ENCODE measurements around the gene IL21R. TPM values are rescaled to one million over a fixed set of nuclear protein-coding genes. Genes with fewer than 3 reads are reported as not detected.
A peak's percentile ranks its signal among the peaks of the same experiment; 100 is the strongest.
"Not testable (repeated sequence)": the region's sequence is repeated elsewhere in the genome, so short reads cannot be mapped to it uniquely, and the experiment has no call there.

IL21R gene
- total RNA-seq, 1 experiment from 2014 or later, result 0.15 TPM

DNA sequence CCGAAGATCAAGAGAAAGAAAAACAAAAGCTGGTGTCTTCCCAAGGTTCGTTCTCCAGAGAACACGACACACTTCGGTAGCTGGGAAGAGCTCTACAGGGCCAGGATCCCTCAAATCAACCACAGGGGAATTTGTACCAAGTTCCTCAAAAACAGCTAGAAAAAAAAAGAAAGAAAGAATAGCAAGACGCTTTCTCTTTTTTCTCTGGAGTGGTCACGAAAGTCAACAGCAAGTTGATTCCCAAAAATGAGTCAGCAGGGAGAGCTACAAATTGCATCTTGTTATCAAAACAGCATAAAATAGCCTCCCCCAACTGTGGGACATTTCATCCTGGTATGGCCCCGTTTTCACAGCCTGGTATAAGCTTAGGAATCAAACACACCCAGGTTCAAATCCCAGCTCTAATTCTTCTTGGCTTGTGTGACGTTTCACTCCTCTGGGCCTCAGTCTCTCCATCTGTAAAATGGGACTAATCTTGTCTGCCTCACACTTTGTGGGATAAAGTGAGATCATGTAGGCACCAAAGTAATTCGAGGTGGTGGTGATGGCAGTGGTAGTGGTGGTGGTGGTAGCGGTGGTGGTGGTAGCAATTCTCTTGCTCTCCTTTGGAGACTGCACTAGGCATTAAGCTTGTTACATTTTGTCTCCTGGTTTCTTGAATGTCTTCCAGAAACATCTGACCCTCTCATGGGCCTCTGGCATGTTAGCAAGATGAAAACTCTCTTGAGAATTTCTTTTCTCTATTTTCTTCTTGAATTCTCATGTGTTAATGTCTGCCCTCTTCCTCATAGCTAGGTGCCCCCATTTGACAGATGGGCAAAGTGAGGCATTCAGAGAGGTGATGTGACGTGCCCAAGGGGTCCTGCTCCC lies 988 bp upstream of the IL21R start:
- peak; percentile 66 for DNase-seq (ENCODE audit: low read depth)

DNA sequence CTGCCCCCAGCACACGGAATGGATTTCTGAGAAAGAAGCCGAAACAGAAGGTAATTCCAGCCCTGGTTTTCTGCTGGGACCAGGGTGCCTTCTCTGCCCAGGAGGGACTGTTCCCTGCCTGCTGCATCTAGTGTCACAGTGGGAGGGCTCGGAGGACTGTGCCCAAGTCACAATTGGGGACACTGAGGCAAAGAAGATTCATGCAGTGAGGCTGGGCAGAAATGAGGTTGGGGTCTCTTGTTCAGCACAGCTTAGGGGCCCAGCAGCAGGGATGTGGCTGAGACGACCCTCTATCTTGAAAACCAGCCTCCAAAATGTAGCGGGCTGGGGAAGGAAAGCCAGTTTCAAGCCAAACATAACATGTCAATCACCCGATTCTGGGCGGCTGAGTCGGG lies 592 bp downstream of the IL21R start:
- DNase-seq (ENCODE audit: low read depth), result no peak

DNA sequence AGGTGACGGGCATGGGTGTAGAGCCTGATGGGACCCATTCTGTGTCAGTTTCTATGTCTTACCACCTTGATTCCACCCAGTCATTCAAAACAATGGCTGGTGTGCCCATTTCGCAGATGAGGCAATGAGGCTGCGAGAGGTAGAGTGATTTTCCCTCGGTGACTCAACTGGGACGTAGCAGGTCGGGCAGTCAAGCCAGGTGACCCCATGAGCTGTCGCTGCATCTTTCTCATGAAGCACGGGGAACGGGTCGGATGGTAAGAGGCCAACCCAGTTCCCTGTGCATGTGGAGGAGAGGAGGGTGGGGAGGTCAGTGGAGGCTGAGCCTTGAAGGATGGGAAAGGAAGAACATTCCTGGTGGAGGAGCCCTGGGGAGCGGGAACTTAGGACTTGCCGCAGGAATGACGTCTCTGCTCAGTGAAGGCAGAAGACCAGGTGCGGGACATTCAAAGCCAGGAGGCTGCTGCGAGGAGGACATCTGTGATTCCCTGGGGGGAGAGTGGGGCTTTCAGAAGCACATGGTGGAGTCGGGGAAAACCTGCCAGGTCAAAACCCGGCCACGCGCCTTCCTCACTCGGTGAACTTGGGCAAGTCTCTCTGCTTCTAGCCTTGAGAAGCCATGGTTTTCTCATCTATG lies 1.1 kb downstream of the IL21R start:
- DNase-seq (ENCODE audit: low read depth), result no peak

DNA sequence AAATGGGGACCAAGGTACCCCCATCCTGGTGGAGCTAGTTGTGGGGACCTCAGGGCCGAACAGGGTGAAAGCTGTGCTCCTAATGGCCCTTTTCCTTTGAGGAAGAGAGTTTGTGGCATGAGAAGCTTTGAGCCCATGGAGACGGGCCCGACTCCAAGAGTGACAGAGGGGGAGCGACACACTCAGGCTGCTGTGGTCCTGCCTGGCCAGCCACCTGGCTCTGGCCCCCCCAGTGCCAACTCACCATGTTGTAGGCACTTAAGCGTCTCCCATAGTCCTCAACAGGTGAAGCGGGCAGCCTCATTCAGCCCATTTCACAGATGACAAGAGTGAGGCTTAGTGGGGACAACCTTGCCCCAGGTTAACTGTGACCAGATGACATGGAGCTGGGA lies 1.6 kb downstream of the IL21R start:
- no peak for DNase-seq (ENCODE audit: low read depth)

DNA sequence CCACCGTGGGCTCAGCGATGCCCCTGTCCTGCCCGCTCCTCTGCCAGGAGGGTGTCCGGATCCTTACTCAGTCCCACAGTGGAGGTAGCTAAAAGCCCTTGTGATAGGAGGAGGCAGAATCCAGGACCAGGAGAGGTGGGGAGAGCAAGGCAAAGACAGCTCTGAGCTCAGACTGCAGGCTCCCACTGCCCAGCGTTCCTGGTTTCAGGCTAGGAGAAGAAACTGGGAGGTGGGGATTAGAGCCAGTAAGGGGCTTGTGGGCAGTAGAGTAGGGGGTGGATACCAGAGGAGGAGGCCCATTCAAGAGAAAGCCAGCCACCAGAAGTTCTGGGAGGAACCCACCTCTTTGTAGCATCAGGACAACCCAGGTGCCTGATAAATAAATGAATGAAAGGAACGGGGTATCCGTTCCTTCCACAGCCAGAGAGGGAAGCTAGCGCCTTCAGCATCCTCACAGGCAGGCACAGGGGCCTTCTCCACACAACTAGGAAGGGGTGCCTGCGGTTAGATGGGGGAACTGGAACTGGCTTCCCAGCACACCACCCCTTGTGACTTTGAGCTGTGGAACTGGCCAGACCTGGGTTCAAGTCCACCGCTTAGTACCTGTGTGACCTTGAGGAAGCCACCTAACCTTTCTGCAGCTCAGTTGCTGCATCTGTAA lies 2.3 kb downstream of the IL21R start:
- DNase-seq (ENCODE audit: low read depth), result no peak

DNA sequence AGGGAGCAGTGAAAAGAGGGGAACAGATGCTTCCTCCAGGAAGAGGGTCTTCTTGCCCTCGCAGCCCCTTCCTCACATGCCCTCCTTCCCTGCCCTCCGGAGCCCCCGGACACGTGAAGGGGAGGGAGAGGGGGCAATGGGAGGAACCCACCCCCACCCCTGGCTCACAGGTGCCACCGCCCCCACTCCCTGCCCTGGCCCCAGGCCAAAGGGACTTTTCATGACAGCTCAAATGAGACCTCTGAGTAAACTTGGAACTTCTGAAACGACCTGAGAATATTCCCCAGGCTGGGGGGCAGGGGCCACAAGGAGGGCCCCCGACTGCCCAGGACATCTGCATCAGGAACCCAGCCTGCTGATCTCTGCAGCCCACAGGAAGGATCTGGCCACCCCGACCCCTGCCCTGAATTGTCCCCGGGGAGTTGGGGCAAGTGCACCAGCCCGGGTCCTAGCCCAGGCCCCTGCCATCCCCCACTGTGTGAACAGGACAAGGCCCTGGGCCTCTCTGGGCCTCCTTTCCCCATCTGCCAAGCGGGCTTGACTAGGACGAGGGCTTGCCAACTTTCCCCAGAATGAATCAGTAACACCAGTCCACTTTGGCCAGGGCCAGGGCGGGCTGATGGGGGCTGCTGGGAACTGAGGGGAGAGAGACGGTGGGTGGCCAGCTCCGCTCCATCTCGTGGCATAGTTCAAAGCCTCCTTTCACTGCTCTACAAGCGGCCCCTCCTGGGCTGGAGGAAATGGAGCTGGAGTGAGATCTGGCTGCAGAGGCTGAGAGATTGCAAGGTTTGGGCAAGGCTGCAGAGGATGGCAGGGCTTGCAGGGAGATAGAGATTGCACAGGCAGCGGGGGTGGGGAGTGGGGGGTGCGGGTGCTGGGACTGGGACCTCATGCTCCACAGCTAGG lies 3.8 kb downstream of the IL21R start:
- DNase-seq (ENCODE audit: low read depth), result no peak

DNA sequence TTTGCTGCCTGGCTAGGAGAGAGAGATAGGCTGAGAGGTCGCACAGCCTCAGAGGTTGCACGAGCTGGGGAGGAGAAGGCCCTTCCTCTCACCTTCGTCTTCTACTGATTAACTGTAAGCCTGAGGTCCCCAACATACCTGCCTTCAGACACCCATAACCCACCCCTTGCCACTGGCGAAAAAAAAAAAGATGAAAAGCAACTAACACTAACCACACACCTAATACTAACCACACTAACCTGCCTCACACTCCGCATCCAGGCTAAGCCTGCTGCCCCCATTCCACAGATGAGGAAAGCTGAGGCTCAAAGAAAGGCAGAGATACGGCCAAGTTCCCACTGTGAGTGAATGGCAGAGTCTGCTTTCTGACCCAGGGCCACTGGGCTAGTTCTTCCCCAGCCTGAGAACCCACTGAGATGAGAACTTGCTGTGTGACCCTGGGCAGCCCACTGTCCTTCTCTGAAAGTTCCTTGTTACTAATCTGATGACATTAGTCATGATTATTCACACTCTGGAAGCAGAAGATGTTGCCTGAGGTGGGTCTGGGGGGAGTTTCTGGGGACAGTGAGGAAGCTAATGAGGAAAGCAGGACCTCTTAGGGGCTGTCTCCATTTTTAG lies 4.6 kb downstream of the IL21R start:
- no peak for DNase-seq (ENCODE audit: low read depth)

DNA sequence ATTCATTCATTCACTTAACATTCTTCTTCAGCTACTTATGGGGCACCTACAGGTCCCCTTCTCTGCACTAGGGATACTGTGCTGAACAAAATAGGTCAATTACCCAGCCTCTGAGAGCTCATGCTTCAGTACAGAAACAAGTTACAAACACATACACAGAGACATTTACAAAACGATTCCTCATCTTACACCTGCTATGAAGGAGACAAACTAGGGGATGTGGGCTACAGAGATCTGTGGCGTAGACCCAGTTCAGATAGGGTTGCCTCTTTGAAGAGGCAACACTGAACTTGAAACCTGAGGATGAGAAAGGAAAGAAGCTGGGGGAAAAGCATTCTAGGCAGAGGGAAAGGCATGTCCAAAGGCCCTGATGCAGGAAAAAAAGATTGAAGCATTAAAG lies 5.2 kb downstream of the IL21R start:
- DNase-seq (ENCODE audit: low read depth), result no peak

DNA sequence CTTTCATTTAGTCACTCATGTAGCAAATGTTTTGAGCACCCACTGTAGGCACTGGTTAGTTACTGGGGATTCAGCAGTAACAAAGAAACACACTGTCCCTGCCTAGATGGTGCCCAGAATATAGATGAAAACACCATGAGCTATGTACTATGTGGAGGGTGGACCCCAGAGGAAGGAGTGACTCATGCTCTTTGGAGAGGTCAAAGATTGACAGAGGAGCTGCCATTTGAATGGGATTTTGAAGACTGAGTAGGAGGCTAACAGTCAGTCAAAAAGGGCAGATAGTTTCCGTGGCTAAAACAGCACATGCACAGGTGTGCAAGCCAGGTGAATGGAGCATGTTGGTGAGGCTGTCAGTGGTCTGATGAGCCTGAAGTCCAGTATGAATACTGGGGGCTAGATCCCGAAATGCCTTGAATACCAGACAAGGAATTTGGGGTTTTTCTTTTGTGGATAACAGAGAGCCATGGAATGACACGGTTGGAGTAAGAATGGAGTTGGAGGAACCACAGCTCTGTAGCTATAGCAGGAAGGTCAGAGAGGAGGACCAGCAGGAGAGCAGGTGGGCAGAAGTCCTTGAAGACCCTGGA lies 6.1 kb downstream of the IL21R start:
- peak; percentile 58 for DNase-seq (ENCODE audit: low read depth)

DNA sequence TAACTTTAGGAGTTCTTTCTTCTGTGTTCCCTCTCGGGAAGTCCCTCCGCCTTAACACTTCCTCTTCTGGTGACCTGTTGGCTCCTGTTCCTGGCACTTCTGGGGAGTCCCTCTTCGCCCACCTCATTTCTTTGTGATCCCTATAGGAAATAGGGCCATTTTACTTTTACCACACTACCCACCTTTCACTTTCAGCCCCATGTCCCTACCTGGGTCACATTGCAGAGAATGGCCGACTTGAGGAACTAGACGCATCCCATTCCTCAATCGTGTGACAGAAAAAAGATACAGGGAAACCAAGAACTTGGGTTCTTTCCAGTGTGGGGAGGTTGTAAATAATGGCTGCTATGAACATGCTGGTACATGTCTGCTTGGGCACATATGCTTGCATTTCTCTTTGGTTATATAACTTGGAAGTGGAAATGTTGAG lies 6.6 kb downstream of the IL21R start:
- no peak for DNase-seq (ENCODE audit: low read depth)

DNA sequence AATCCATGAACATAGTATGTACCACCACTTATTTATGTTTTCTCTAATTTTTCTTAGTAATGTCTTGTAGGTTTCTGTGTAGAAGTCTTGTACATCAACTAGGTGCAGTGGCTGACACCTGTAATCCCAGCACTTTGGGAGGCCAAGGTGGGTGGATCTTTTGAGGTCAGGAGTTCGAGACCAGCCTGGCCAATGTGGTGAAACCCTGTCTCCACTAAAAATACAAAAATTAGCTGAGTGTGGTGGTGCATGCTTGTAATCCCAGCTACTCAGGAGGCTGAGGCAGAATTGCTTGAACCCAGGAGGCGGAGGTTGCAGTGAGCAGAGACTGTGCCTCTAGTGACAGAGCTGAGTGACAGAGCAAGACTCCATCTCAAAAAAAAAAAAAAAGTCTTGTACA lies 8.0 kb downstream of the IL21R start:
- not testable (repeated sequence) for DNase-seq (ENCODE audit: low read depth)

DNA sequence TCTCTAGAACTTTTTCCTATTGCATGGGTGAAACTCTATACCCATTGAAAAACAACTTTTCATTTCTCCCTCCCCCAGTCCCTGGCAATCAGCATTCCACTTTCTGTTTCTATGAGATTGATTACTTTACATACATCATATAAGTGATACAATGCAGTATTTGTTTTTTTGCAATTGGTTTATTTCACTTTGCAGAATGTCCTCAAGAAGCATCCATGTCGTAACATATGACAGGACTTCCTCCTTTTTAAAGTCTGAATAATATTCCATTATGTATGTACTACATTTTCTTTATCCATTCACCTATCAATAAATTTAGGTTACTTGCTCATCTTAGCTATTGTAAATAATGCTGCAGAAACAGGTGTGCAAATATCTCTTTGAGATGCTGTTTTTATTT lies 8.8 kb downstream of the IL21R start:
- no peak for DNase-seq (ENCODE audit: low read depth)

DNA sequence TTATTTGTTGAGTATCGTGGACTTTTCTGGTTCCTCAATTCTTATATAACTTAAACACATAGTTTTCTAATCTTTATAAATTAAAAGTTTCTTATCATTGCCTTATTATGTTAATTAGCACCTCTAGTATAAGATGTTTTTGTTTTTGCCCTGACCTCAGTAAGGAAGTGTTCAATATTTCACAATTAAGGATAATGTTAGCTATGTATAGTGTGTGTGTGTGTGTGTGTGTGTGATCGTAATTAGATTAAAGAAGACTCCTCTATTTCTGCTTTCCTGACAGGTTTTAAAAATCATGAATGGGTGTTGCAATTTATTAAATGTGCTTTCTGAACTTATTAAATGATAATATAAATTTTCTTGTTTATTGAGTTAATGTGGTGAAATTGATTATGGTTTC lies 12.0 kb downstream of the IL21R start:
- DNase-seq (ENCODE audit: low read depth), result no peak

DNA sequence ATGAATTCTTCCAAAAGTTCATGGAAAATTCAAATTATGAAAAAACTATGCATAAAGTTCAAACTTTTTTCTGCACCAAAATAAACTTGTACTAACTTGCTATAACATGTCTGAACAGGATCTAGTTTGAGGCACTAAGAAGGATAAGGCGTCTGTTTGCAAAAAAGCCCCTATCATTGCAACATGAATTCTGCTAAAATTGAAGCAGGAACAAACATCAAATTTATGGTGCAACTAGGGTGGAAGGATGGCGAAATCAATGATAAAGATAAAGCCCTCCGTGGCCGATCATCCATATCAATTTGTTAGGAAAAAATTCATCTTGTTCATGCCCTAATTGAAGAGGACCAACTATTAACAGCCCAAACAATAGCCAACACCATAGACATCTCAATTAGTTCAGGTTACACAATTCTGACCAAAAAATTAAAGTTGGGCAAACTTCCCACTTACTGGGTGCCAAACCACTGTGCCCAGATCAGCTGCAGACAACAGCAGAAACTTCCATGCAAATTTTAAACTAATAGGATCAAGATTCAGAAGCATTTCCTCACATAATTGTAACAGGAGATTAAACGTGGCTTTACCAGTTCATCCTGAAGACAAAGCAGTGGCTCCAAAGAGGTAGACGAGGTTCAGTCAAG lies 12.9 kb downstream of the IL21R start:
- DNase-seq (ENCODE audit: low read depth), result no peak

DNA sequence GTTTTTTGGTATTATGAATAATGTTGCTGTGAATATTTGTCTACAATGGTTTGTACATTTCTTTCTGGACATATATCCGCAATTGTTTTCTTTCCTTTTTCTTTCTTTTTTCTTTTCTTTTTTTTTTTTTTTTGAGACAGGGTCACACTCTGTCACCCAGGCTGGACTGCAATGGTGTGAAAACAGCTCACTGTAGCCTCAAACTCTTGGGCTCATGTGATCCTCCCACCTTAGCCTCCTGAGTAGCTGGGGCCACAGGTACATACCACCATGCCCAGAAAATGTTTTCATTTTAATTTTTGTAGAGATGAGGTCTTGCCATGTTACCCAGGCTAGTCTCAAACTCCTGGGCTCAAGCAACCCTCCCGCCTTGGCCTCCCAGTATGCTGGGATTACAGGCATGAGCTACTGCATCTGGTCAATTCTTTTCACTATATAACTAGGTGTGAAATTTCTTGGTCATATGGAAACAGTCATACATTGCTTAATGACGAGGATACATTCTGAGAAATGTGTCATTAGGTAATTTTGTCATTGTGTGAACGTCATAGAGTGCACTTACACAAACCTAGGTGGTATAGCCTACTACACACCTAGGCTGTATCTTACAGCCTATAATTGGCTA lies 15.2 kb downstream of the IL21R start:
- no peak for DNase-seq (ENCODE audit: low read depth)

DNA sequence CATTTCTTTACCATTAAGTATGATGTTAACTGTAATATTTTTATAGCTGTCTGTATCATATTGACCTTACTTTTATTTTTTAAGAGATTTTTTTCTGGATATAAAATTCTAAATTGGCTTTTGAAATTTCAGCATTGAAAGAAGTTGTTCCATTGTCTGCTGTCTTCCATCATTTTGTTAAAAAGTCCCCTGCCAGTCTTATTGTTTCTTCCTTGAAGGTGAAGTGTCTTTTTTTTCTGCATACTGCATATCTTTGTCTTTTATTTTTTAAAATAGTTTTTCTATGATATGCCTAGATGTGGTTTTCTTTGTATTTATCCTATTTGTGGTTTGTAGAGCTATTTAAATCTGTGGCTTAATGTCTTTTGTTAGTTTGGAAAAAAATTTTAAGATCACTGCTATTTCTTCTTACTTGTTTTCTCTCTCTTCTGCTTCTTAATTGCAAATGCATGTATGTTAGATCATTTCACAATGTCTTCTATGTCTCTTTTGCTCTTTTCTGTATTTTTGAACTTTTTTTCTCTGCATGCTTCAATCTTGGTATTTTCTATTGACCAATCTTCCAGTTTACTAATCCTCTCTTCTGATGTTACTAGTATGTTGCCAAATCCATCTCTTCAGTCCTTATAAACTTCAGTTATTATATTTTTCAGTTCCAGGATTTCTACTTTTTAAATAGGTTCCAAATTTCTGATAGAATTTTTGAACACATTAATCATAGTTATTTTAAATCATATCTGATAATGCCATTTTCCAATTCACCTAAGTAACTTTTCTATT lies 20.2 kb downstream of the IL21R start:
- DNase-seq (ENCODE audit: low read depth), result no peak

DNA sequence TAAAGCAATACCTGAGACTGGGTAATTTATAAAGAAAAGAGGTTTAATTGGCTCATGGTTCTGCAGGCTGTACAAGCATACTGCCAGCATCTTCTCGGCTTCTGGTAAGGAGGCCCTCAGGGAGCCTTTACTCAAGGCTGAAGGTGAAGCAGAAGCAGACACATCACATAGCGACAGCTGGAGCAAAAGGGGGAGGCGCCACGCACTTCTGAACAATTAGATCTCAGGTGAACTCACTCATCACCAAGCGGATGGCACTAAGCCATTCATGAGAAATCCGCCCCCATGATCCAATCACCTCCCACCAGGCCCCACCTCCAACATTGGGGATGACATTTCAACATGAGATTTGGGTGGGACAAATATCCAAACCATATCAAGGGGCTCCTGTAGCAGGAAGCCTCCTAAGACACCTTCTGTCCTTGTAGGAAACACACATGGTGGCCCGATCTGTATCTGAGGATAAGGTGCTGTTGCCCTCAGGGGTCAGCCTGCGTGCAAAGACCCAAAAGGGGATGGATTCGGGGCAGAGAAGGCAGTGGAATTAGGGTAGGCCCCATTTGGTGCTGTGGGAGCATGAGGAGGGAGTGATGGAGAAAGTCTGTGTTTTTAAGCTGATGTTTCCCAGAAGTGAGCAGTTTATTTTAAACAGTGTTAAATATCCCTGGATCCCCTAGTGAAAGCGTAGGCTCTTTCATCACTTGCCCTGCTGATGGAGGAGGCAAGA lies 23.0 kb downstream of the IL21R start:
- DNase-seq (ENCODE audit: low read depth), result no peak

DNA sequence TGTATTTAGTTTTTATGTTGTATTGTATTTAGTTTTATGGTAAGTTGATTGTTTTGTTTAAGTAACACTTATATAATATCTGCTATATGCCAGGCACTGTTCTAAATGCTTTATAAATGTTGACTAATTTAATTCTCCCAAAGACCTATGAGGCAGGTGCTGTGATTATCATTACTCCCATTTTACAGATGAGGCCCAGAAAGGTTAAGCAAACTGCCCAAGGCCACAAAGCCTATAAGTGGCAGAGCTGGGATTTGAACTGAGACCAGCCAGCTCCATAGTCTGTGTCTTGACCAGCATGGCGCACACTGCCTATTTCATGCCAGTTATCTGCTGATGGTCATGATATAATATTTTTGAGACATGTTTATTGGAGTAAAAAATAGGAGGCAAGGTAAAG lies 24.0 kb downstream of the IL21R start:
- no peak for DNase-seq (ENCODE audit: low read depth)
